Activated T-helper 9 cell treated with anti-CD3 and anti-CD28 coated beads, Interleukin-2, amount 50 U/mL, for 16 hours (primary cell): ENCODE results near the gene SUPT6H.

Experiments
- DNase-seq: peaks from one replicate; pipeline ENCODE4 v3.0.0-alpha.2; 2020; ENCODE audit warnings: low read depth

Gene SUPT6H

DNA sequence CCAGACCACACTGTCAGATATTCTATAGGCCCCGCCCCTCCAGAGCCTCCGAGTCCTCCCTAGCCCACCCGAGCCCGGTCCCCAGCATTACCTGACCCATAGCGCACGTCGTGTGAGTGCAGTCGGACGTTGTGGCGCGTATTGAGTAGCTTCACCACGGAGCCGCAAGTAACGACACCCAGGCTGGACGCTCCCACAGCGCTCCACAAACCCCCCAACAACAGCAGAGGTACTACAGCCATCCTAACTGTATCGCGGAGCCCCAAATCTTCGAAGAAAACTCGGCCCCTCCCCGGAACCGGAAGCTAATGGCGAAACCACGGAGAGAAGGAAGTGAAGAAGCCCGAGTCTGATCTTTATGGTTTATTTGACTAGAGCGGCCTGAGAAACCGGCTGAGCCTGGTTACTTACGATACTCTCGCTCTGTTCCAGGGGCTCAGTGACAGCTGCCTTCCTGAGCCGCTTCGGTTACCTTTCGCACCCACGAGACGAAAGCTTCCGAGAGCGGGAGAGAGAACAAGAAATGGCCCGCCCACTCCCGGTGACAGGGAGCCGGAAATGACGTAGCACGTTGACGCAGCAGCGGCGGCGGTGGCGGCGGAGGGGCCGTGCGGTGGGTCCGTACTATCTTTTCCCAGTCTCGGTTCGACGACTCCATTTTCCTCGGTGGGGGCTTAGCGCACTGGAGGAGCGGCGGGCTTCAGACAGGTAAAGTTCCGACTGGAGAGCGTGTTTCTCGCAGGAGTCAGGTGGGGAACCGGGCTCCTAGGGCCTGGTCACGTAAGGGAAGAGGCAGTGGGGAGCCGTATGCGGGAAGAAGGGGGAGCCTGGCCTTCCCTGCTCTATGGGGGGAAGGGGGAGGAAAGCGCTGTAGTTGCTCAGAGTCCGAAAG lies at the start of gene SUPT6H, which contains the start of gene SDF2:
Gene SUPT6H, plus strand, starts transcription at position 571 of the 892 bp plus-strand sequence. CDS start 11,197 bp downstream, outside the sequence.
Gene SDF2, minus strand, starts transcription at position 272 of the 892 bp plus-strand sequence. Its CDS starts 30 bp downstream, at position 242.
- peak; percentile 92 for DNase-seq

DNA sequence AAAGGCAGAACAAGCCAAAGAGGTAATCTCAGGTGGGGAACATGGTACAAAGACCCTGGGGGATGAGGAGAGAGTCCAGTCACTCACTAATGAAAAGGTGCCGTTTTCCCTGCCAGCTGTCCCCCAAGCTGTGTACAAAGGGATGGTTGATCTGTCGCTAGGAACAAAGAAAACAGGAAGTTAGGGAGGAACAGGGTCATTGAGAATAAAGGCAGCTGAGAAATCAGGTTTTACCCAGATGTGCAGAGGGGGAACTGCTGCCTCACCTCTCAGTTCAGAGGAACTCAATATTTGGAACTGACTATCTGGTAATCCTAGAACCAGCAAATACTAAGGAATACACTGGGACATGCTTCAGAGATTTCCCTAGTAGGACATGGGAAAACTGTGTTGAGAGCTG lies 49.5 kb upstream of the SUPT6H start:
- no peak for DNase-seq

DNA sequence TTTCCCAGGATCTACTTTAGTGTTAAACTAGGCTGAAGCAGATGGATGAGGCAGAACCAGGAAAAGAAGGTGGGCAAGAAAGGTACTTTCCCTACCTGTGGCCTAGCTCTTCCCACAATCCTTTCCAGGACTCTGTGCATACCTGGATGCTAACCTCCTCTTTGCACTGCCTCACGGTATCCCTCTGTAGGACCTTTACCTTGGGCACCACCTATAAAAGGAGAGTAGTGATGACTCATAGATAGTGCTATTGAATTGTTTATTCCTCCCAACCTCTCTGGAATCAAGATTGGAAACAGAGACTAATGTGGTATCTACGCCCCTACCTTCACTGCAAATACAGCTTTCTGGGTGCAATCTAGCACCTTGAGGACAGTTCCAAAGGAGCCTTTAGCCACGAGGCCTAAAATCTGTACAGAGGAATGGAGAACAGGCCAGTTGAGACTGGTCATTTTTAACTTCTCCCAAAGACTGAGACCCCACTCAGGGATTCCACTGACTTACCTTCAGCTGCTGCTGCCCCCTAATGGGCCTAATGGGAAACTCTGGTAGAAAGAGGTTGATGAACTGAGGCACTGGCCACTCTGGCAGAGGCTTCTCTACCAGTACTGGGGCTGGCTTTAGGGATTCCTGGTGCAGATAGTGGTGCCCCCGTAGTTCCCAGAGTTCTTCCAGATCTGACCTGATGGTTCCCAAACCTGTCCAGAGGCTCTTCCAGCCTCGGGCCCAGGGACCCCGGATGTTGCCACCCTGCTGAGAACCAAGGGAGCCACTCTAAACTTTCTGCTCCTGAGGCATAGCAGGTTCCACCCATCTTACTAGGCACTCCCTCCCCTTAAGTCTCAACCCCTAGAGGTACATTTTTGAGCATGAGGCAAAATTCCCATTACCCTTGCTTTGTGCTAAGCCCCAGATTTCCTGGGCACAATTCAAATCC lies 48.8 kb upstream of the SUPT6H start:
- DNase-seq: peak; percentile 3

DNA sequence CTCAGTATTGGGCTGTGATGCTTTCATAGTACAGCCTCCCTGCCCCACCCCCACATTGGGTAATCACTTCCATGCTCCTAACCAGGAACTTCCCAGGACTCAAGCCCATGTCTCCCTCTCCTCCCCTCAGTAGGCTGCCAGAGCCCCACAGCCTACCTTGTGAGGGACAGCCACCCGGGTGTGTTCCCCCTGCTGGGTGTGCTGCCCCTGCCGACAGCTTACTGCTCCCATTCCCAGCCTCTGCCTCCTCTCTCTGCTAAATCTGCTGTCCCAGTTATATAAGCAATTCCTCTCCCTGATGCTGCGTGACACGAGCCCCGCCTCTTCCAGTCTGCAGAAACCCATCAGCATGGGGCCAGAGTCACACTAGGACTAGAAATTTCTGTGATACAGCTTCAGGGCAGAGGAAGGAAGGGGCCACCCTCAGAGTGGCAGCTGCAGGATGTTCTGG lies 48.0 kb upstream of the SUPT6H start, which contains the start of gene RSKR:
Gene RSKR, minus strand, starts transcription at position 255 of the 451 bp plus-strand sequence. Its CDS starts 24 bp downstream, at position 231.
- no peak for DNase-seq

DNA sequence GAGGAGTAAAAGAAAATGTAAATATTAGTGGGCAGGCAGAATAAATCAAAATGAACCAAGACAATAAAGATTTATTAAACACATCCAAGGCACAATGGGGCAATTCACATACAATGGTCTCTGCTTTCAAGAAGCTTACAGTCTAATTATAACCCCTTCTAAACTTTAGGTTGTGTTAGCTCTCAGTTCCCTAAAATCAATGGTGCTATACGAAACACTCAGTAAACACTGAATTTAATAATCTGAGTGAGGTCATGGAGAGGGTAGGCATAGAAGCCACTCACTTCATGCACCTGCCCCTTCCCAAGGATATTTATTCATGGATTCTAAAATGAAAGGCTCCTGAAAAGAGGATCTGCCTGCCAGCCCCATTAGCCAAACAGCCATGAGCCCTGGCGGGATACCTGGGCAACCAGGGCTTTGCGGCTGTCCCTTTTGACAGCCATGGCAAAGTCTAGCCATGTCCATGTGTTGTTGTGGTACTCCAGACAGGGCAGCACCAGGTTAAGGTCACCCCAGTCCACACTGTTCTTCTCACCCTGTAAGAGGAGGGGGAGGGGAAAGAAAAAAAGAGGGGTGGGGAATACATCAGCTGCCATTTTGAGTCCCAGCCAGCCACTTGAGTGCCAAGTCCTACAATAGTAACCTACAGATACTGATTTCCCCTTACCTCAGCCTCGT lies 46.6 kb upstream of the SUPT6H start:
- DNase-seq: no peak

DNA sequence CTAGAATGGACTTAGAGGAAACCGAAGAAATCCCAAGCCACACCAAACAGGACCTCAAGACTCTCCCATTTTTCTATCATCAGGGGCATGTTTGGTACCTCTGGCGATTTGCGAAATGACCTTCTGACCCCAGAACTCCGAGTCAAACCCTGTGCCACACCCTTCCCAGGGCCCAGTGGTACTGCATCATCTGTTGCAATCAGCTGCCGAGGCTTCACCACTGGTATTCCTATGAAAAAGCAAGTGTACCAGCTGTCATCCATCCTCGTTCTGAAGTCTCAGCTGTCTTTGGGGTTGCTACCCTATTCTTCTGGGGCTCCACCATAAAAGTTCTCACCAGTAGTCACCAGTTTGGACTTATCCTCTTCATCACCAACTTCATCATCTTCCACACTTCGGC lies 45.7 kb upstream of the SUPT6H start:
- no peak for DNase-seq

DNA sequence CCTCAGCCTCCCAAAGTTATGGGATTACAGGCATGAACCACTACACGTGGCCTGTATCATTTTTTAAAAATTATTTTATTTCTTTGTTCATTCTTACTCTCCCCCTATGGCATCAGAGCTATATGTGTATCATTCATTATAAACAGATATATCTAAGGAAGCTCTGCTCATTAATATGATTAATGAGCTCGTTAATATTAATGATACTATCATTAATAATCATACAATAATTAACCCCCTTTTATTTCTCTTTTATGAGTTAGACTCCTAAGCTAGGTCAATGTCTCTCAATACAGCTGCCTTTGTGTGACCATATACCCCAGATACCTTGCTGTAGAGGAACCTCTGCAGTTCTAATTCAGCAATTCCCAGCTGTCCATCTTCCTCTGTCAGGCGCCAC lies 43.5 kb upstream of the SUPT6H start:
- no peak for DNase-seq

DNA sequence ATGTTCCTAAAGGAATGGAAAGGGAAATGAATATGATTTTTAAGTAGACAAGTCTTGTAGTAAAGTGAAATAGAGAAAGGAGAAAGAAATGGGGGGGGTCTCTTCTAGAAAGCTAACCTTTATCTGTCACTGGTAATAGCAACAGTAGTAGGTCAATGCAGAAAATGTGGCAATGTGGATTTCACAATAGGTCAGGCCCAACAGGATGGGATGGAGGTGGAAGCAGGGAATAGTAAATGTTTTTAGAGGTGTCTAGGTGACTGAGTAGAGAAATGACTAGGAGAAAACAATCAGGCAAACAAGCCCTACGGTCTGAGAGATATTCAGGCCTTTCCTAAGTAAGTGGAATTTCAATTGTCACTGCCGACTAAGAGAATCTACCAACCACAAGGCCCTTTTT lies 42.0 kb upstream of the SUPT6H start:
- DNase-seq: no peak

DNA sequence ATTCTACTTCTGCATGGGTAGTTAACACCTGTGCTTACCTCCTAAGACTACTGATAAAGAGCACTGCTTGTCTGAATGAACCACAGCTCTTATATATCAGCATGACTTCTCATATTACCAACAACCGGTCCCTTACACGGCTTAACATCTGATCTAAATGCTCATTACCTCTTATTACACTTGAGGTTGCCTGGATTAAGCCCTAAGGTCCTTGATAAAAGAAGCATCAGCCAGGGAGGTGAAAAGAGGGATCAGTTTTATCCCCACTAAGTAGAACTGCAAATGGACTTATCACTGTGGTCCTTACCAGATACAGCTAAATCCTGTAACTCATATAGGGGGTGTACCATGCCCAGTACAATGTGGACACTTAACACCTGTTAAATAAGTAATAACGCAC lies 39.8 kb upstream of the SUPT6H start:
- DNase-seq: no peak

DNA sequence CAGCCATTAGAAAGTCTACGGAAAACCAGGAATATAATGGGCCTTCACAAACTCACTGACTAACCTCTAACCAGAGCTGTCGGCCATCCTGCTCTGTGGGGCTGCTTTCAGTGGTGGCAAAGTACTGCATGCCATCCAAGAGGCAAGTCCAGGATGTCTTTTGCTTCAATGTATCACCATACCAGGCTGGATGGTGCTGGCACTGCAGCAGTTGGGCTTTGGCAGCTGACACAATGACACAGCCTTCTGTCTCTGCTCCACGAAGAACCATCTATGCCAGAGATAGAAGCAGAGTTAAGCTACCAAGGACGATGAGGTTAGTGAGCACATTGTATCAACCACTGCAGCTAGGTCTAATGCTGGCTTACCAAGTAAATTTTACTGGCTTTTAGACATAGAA lies 38.3 kb upstream of the SUPT6H start:
- no peak for DNase-seq

DNA sequence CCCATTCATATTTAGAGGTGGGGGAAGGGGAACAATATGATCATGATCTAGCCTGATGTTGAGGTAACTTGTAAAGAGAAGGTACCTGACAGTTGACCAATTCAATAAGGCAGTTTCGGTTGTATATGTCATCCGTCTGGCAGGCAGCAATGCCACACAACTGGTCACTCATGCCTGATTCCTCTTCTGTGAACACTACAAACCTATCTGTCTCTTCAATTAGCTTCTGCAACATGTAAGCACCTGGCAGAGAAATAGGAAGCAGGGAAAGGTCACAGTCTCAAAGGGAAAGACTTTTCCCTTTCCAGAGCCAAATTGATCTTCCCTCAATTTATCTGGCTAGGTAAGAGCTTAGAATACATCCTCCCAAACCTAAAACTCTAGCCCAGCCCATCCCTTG lies 37.9 kb upstream of the SUPT6H start:
- no peak for DNase-seq

DNA sequence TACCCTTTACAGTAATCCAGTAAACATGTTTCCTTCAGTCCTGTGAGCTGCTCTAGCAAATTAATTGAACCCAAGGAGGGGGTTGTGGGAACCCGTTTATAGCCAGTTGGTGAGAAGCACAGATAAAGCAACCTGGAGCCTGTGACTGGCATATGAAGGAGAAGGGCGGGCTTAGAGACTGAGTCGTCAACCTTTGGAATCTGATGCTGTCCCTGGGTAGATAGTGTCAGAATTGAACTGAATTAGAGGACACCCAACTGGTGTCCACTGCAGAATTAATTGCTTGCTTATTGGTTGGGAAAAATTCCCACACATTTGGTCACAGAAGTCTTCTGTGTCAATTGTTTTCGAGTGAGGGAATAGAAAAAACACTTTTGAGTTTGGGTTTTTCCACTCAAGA lies 35.2 kb upstream of the SUPT6H start:
- DNase-seq: no peak

DNA sequence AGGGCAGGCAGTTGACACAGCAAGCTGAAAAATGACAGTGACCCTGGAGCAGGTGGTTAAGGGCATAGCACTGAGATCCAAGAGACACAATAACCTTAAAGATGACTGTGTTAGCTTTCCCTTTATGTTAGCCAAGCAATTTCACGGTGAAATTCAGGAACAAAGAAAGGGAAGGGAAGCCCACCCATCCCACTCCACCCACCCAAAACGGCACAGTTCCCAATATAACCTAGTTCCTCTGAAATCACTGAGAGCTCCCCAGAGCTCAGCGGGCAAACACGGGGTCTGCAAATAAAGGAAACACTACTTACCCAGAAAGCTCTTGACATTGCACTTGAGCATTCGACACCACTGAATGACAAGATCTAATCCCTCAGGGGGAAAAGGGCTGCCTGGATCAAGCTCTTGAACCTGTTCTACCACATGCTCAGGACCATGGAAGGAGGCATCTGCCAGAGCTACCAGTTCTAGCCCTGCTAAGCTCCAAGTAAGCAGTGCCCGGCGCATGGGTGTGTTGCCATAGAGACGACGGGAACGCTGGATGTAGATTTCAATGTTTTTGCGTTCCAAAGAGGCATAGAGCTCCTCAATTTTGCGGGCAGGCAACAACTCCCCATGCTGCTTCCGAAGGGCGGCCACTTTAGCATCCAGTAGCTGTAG lies 27.7 kb upstream of the SUPT6H start:
- DNase-seq: no peak

DNA sequence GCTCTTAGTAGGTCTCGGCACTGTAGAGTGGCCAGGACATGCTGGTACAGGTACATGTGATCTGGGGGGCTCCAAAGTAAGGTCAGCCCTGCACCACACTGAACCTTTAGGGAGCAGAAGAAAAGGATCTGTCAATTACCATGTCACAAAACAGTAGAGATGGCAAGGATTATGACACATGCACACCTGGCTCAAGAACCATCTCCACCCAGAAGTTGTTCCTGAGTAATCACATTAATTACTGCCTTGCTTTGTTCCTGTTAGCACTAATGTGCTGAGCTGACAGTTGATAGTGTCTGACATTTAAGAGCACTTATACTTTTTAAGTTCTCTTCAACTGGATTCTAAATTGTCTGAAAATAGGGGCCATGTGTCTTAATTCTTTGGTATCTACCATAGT lies 26.5 kb upstream of the SUPT6H start:
- no peak for DNase-seq

DNA sequence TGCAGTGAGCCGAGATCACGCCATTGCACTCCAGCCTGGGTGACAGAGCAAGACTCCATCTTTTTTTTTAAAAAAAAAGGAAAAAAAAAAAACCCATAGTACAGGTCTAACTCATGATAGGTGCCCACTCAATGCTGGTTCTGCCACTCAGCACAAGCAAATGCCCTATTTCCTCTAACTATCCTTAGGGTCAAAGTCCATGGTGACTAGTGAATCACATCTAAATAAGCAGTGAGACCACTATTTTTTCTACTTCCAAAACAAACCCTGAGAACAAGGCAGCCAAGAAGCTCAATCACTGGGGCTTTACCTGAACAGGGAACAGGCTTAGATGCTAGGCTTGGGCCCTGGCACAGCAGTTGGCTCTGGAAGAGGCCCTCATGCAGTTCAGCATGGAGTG lies 20.4 kb upstream of the SUPT6H start:
- DNase-seq: no peak

DNA sequence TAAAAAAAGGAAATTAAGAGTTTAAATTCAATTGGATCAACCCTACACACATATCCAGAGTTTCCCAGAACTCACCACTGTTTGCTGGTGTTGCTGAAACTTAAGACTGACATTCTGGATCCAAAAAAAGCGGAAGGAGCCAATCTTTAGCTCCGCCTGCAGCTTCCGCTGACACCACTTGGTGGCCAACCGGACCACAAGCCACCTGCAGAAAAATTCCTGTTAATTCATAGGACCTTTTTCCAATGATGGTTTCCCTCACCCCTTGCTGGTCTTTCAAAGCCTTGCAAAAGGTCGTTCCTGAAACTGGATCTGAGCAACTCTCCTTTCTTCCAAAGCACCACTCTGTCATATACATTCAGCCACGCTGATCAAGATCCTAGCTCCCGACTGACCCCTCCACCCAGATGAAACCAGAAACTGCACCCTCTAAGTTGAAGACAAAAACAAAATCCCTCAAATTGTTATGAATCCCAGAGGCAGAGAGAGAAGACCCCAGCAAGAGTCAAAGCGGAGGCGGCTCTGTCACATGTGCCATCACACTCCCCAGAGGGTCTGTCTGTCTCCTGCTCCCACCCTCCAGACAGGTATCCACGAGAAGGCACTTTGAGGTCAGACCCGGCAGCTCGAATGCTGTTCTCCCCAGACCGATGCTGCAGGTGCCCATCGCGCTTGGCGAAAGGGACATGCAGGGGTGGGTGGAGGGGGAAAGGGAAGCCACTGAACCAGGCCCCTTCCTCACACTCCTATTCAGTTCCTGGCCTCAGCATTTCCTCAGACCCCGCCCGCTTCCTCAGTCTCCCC lies 17.8 kb upstream of the SUPT6H start:
- no peak for DNase-seq

DNA sequence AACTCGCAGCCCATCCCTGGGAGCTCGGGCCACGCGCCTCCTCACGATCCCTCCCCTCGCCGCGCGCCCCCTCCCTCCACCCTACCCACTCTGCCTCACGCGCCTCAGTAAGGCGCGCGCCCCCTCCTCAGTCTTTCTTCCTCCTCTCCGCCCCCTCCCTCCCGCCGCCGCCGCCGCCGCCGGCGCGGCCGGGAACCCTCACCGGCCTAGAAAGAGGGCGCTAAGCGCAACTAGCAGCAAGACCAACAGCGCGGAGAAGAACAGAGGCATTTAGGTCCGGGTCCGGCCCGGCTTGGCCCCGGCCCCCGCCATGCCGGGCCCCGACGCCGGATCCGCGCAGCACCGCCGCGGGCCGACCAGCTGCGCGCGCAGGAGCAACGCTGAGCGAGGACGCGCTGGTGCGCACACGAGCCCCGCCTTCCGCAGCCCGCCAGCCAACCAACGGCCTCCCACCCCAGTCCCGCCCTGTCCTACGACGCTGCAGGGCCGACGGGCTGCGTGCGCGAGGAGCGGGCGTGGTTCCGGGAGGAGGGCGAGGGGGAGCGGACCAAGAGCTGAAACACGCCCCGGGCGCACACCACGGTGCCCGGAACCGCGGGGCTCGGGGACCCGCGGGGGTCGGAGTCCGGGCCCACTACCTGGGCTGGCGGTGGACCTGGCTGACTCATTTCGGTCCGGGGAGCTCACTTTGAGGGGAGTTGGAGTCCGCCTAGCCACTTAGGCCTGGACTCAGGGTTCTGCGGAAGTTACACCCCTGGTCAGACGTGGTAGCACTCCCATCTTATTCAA lies 17.0 kb upstream of the SUPT6H start, which contains the start of gene BLTP2:
Gene BLTP2, minus strand, starts transcription at position 372 of the 789 bp plus-strand sequence. Its CDS starts 102 bp downstream, at position 270.
- DNase-seq: peak; percentile 95

DNA sequence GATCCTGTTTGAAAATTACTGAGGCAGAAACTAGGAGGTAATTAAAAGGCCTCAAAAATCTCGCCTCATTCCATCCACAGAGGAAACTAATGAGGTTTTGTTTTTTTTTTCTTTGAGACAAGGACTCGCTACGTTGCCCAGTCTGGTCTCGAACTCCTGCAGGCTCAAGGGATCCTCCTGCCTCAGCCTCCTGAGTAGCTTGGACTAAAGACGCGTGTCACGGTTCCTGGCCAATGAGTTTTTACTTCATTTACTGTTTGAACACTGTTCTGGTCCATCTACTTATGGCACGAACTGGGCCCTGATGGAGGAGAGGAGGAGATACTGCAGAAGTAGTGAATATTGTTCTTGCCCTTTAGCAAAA lies 16.4 kb upstream of the SUPT6H start:
- DNase-seq: no peak

DNA sequence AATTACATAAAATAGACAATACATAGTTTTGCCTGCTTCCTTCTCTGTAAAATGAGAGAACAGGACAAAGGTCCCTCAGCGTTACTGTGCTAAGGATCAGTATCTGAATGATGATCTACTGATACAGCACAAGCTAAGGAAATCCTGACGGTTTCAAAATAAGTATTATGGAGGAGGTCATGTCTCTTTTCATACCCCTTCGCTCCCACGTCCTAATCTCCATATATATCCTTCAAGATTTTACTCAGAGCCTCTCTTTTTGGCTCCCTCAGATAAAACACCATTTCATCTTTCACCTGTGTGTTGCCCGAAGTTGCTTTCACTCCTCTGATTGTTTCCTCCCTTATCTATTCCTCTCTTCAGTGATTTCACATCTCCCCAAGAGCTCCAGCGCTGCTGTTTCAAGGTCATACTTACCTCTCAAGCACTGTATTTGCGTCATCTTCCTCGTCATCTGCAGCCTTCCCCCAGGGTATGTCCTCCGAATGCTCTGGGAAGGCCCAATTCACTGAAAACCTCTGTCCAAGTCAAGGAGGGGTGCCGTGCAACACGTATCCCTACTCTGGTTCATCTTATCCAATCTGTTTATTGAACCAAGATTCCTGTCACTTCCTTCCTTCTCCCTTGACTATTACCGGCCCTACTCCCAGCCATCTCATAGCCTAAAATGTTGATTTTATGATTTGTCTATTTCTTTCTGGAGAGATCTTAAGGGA lies 15.8 kb upstream of the SUPT6H start:
- no peak for DNase-seq
